ENCODE results near the gene POU2AF2. TPM values are rescaled to one million over a fixed set of nuclear protein-coding genes. Genes with fewer than 3 reads are reported as not detected.
"Not testable (repeated sequence)": the region's sequence is repeated elsewhere in the genome, so short reads cannot be mapped to it uniquely, and the experiment has no call there.

The POU2AF2 gene
- total RNA-seq, 1 experiment from 2014 or later, result not detected

DNA sequence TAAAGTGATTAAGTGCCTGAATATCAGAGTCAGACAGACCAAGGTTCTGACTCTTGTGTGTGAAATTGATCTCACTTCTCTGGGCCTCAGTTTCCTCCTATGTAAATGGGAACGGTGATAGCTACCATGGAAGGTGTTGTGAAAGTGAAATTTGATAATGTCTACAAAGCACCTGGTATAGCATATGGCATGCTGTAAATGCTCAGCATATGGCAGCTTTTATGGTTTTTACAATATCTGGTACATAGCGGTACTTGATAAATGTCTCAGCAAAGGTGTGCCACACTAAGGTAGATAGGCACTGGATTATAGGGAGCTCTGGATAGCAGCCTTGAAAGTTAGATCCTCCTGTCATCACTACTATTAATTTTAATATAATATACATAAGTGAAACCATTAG lies 19.9 kb downstream of the POU2AF2 start:
- no peak overlapping the region for H3K14ac ChIP-seq (ENCODE audit: insufficient read depth, low read length)
- H3K79me1 ChIP-seq (ENCODE audit: insufficient read depth, low read depth, low read length, poor library complexity, severe bottlenecking), result no peaks in the 10 kb centered on the region
- Mint-ChIP-seq H3K27ac (no peak overlapping the region), H3K4me1 (no peaks in the 10 kb centered on the region), H3K27me3 (ENCODE audit: low read depth) (peaks cover 2% of the 10 kb centered on the region), H3K9me3 (no peaks in the 10 kb centered on the region), H3K4me3 (no peak overlapping the region), H3K36me3 (ENCODE audit: insufficient read depth in 1 of 3, low read depth in 3 of 3) (no peaks in the 10 kb centered on the region)
- WGBS (ENCODE audit: extremely low coverage, insufficient read length, low lambda C conversion rate), result no CpG with 5 or more reads among the region's 2 CpGs
- H3K23me2 ChIP-seq (ENCODE audit: insufficient read length, low read depth, low read length, poor library complexity, severe bottlenecking), result no peaks in the 10 kb centered on the region
- H3K4me2 ChIP-seq (ENCODE audit: insufficient read depth, insufficient read length, low read length), result no peak overlapping the region
- DNase-seq, result no peak
- no peak for TF ChIP-seq CTCF (conservative IDR thresholded peaks at IDR 0.05)
- no peak overlapping the region for H3T11ph ChIP-seq (ENCODE audit: low read length)
- H3K4ac ChIP-seq (ENCODE audit: low read depth, low read length), result no peak overlapping the region
- H3K18ac ChIP-seq (ENCODE audit: insufficient read length, low read depth, low read length), result no peak overlapping the region
- H4K91ac ChIP-seq (ENCODE audit: insufficient read length, low read depth, low read length), result no peak overlapping the region
- no peak overlapping the region for H2AFZ ChIP-seq (ENCODE audit: low read length)
- H2BK12ac ChIP-seq (ENCODE audit: insufficient read length, low read depth, low read length), result no peak overlapping the region
- no peak overlapping the region for H4K5ac ChIP-seq (ENCODE audit: insufficient read length, low read depth, low read length)
- H3K9me3 ChIP-seq (ENCODE audit: control insufficient read depth, low read depth, low read length), result no peaks in the 10 kb centered on the region
- H3K79me2 ChIP-seq (ENCODE audit: insufficient read depth, low read length), result no peaks in the 10 kb centered on the region
- H4K8ac ChIP-seq (replicated peaks; ENCODE audit: insufficient read length, low read depth, low read length), result no peak overlapping the region
- no peaks in the 10 kb centered on the region for H4K20me1 ChIP-seq (ENCODE audit: control insufficient read depth, insufficient read depth, insufficient read length)
- no peak overlapping the region for H3K27ac ChIP-seq (ENCODE audit: insufficient read length, low read depth, low read length)
- no peak overlapping the region for H3K56ac ChIP-seq (ENCODE audit: insufficient read length, low read depth, low read length)
- H2BK120ac ChIP-seq (ENCODE audit: low read depth, low read length, poor library complexity, severe bottlenecking), result no peak overlapping the region
- H2BK15ac ChIP-seq (ENCODE audit: low read depth, low read length), result no peak overlapping the region
- H3K9ac ChIP-seq (ENCODE audit: extremely low read depth, insufficient read length, low read length), result no peak overlapping the region
- H2BK5ac ChIP-seq (ENCODE audit: insufficient read length, low read length), result no peak overlapping the region
- H2AK5ac ChIP-seq (ENCODE audit: insufficient read length, low read length), result no peak overlapping the region
- no peaks in the 10 kb centered on the region for H3K27me3 ChIP-seq (ENCODE audit: insufficient read depth, low read length)
- no peak overlapping the region for H2BK20ac ChIP-seq (ENCODE audit: low read depth, low read length, poor library complexity, severe bottlenecking)
- no peak overlapping the region for H3K23ac ChIP-seq (ENCODE audit: insufficient read length, low read depth, low read length)
- no peaks in the 10 kb centered on the region for H3K4me1 ChIP-seq (ENCODE audit: insufficient read depth, low read length)

DNA sequence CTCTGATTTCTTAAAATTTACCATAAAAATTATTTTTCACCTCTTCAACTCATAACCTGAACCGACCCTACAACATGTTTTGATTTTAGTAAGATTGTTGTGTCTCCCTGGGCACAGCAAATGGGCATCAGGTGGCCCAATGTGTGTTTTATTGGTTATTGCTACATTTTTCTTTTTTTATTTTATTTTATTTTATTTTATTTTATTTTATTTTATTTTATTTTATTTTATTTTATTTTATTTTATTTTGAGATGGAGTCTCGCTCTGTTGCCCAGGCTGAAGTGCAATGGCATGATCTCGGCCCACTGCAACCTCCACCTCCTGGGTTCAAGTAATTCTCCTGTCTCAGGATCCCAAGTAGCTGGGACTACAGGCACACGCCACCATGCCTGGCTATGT lies 22.8 kb downstream of the POU2AF2 start:
- not testable (repeated sequence) for H3K14ac ChIP-seq (ENCODE audit: insufficient read depth, low read length); H4K91ac ChIP-seq (ENCODE audit: insufficient read length, low read depth, low read length); H3T11ph ChIP-seq (ENCODE audit: low read length); H3K4me3 Mint-ChIP-seq; H3K27me3 ChIP-seq (ENCODE audit: insufficient read depth, low read length); H2BK12ac ChIP-seq (ENCODE audit: insufficient read length, low read depth, low read length); H4K8ac ChIP-seq (replicated peaks; ENCODE audit: insufficient read length, low read depth, low read length); H3K23ac ChIP-seq (ENCODE audit: insufficient read length, low read depth, low read length); H3K23me2 ChIP-seq (ENCODE audit: insufficient read length, low read depth, low read length, poor library complexity, severe bottlenecking); H2AFZ ChIP-seq (ENCODE audit: low read length); DNase-seq; H3K9me3 ChIP-seq (ENCODE audit: control insufficient read depth, low read depth, low read length); H3K4me2 ChIP-seq (ENCODE audit: insufficient read depth, insufficient read length, low read length); H4K20me1 ChIP-seq (ENCODE audit: control insufficient read depth, insufficient read depth, insufficient read length); H2BK20ac ChIP-seq (ENCODE audit: low read depth, low read length, poor library complexity, severe bottlenecking); H3K27ac Mint-ChIP-seq; H2BK15ac ChIP-seq (ENCODE audit: low read depth, low read length); H3K9me3 Mint-ChIP-seq; H3K9ac ChIP-seq (ENCODE audit: extremely low read depth, insufficient read length, low read length); H3K79me2 ChIP-seq (ENCODE audit: insufficient read depth, low read length); H3K4me1 Mint-ChIP-seq; H3K4ac ChIP-seq (ENCODE audit: low read depth, low read length); H3K18ac ChIP-seq (ENCODE audit: insufficient read length, low read depth, low read length); H2AK5ac ChIP-seq (ENCODE audit: insufficient read length, low read length); H3K4me1 ChIP-seq (ENCODE audit: insufficient read depth, low read length); H4K5ac ChIP-seq (ENCODE audit: insufficient read length, low read depth, low read length); H3K36me3 Mint-ChIP-seq (ENCODE audit: insufficient read depth in 1 of 3, low read depth in 3 of 3); H3K27ac ChIP-seq (ENCODE audit: insufficient read length, low read depth, low read length); H3K27me3 Mint-ChIP-seq (ENCODE audit: low read depth); H2BK120ac ChIP-seq (ENCODE audit: low read depth, low read length, poor library complexity, severe bottlenecking); H3K79me1 ChIP-seq (ENCODE audit: insufficient read depth, low read depth, low read length, poor library complexity, severe bottlenecking); H3K56ac ChIP-seq (ENCODE audit: insufficient read length, low read depth, low read length); H2BK5ac ChIP-seq (ENCODE audit: insufficient read length, low read length)
- no CpG with 5 or more reads among the region's 4 CpGs for WGBS (ENCODE audit: extremely low coverage, insufficient read length, low lambda C conversion rate)

Data from H9 (cell line).